Endothelial cell of umbilical vein (primary cell): ENCODE data around the gene C1QL4. TPM values are rescaled to one million over a fixed set of nuclear protein-coding genes. Genes with fewer than 3 reads are reported as not detected.

Experiments
- BruUV-seq: library from RNA; stranded (reverse); fragments of 400-500 nt; replicated peaks from 2 replicates; lab custom pipeline; 2021; lab: Mats Ljungman, UMichigan
- CTCF ChIA-PET: fragments of 300-600, 350-600 bp; sonication (Branson Sonifier 250); formaldehyde crosslinking; loops from one replicate; lab custom pipeline; 2021; ENCODE audit warnings: antibody characterized with exemption, inconsistent platforms; lab: Charles Lee
- POLR2A ChIA-PET: fragments of 300-600, 350-600 bp; sonication (Branson Sonifier 250); formaldehyde crosslinking; loops from one replicate; lab custom pipeline; 2021; ENCODE audit warnings: antibody characterized with exemption, inconsistent platforms; lab: Charles Lee
- DNase-seq: peaks from one replicate; pipeline ENCODE4 v3.0.0-alpha.2; 2011; ENCODE audit warnings: low read depth, low spot score
- FAIRE-seq: peaks from 2 replicates; lab custom pipeline; 2011; peaks lifted over from hg19 to GRCh38; lab: Jason Lieb, UNC
- H2AFZ ChIP-seq: 2 replicates; pipeline ENCODE4 v1.6.0; 2012; ENCODE audit warnings: low read depth, low read length, control low read depth, inconsistent platforms
- H3K27ac ChIP-seq: 2 replicates; pipeline ENCODE4 v1.5.1; 2011; ENCODE audit warnings: low read depth, mild to moderate bottlenecking, control low read depth, low read length, moderate library complexity; ENCODE audit not compliant: insufficient read depth
- H3K27me3 ChIP-seq, 2 experiments: 2 replicates each; pipeline versions ENCODE4 v1.6.0 to v1.6.1; 2011; ENCODE audit warnings: low read length in 2 of 2, mixed read lengths in 1 of 2; ENCODE audit not compliant: control insufficient read depth in 2 of 2, insufficient read depth in 2 of 2
- H3K36me3 ChIP-seq, 2 experiments: 2 replicates in 1 of 2; 3 replicates in 1 of 2; pipeline ENCODE4 v1.5.1; 2011; ENCODE audit warnings: low read length in 2 of 2, mild to moderate bottlenecking in 1 of 2, moderate library complexity in 1 of 2; ENCODE audit not compliant: control insufficient read depth in 2 of 2, insufficient read depth in 2 of 2; ENCODE audit errors: extremely low read depth in 1 of 2
- H3K4me1 ChIP-seq: 3 replicates; pipeline ENCODE4 v1.5.1; 2011; ENCODE audit warnings: mild to moderate bottlenecking, low read length; ENCODE audit not compliant: control insufficient read depth, insufficient read depth; ENCODE audit errors: extremely low read depth
- H3K4me2 ChIP-seq: 2 replicates; pipeline ENCODE4 v1.6.1; 2011; ENCODE audit warnings: low read length, control low read depth, mixed read lengths; ENCODE audit not compliant: insufficient read depth
- H3K4me3 ChIP-seq, 3 experiments: fragments of 200-600 bp in 1 of 3; sonication (generic), shearing (Covaris generic) in 1 of 3; replicated peaks in 1 of 3; 2 replicates each; pipeline ENCODE4 v1.5.1; 2011 to 2016; ENCODE audit warnings: control low read depth in 3 of 3, low read length in 3 of 3, mild to moderate bottlenecking in 2 of 3, inconsistent platforms in 1 of 3, low read depth in 1 of 3, moderate library complexity in 1 of 3; ENCODE audit not compliant: insufficient read depth in 1 of 3
- H3K79me2 ChIP-seq: 2 replicates; pipeline ENCODE4 v1.6.0; 2012; ENCODE audit warnings: low read length, inconsistent platforms; ENCODE audit not compliant: control insufficient read depth, insufficient read depth
- H3K9ac ChIP-seq: replicated peaks from 2 replicates; pipeline ENCODE3; 2011; ENCODE audit warnings: low read length, control low read depth; ENCODE audit not compliant: insufficient read depth; ENCODE audit errors: extremely low read depth
- H3K9me1 ChIP-seq: replicated peaks from 3 replicates; pipeline ENCODE4 v1.6.0; 2011; ENCODE audit warnings: mild to moderate bottlenecking, low read length; ENCODE audit not compliant: control insufficient read depth, insufficient read depth; ENCODE audit errors: extremely low read depth
- H3K9me3 ChIP-seq: replicated peaks from 2 replicates; pipeline ENCODE4 v1.5.1; 2012; ENCODE audit warnings: low read length, inconsistent platforms; ENCODE audit not compliant: control insufficient read depth, insufficient read depth
- H4K20me1 ChIP-seq: replicated peaks from 2 replicates; pipeline ENCODE3; 2011; ENCODE audit warnings: mild to moderate bottlenecking, low read length; ENCODE audit not compliant: control insufficient read depth, insufficient read depth; ENCODE audit errors: extremely low read depth
- EZH2 ChIP-seq: IDR thresholded peaks from 2 replicates; pipeline ENCODE4 v1.6.1; 2012; ENCODE audit warnings: borderline replicate concordance, low read depth, mild to moderate bottlenecking, moderate library complexity, low read length, inconsistent platforms; ENCODE audit not compliant: severe bottlenecking
- GATA2 ChIP-seq: IDR thresholded peaks from 2 replicates; pipeline ENCODE4 v1.7.0; 2011; ENCODE audit warnings: low read depth, mild to moderate bottlenecking, moderate library complexity, mixed read lengths, low read length; ENCODE audit not compliant: insufficient read length, insufficient read depth
- JUN ChIP-seq: IDR thresholded peaks from 2 replicates; pipeline ENCODE4 v1.6.1; 2011; ENCODE audit warnings: borderline replicate concordance, low read depth; ENCODE audit not compliant: insufficient read length, insufficient read depth
- MYC ChIP-seq: IDR thresholded peaks from one replicate; pipeline ENCODE4 v1.6.1; 2011; ENCODE audit warnings: mild to moderate bottlenecking, low read depth, low read length
- POLR2AphosphoS5 ChIP-seq: IDR thresholded peaks from 2 replicates; pipeline ENCODE4 v1.6.1; 2012; ENCODE audit warnings: low read depth, mild to moderate bottlenecking, control low read depth, low read length, moderate library complexity; ENCODE audit not compliant: insufficient read depth
- dilution Hi-C: fragments of 300-500 bp; cut with MboI; formaldehyde crosslinking; loops from one replicate; pipeline ENCODE4 v1.15.0; 2019; ENCODE audit warnings: low sequenced_read_pairs; ENCODE audit not compliant: extremely low pct_ligation_motif_present
- intact Hi-C: fragments of 100-400 bp; cut with micrococcal nuclease; formaldehyde crosslinking; loops from one replicate; pipeline ENCODE4 v1.10.0; 2022
- polyA plus RNA-seq, 4 experiments: library from polyadenylated mRNA; depleted of rRNA in 3 of 4; stranded (reverse) in 3 of 4; unstranded in 1 of 4; fragments of >200 nt; gene quantifications; 2 replicates each; pipeline versions ENCODE4 v1.2.1 to v1.2.3, GENCODE V29; 2011 to 2012; ENCODE audit warnings: missing spikeins in 1 of 4
- total RNA-seq: library from RNA; stranded (reverse); gene quantifications from 2 replicates; pipeline ENCODE4 v1.2.3, GENCODE V29; 2021

C1QL4 gene
- total and polyA plus RNA-seq, 2 donors (not counting 3 experiments of a cell fraction or from before 2014, with no cell fraction given) = not detected

GRCh38 chr12:49327368-49327767, 9.6 kb downstream of the C1QL4 start:
- CTCF ChIA-PET = no interaction called here
- H3K4me2 ChIP-seq = no peak overlapping the region
- peaks cover 4 to 6% of the 10 kb centered on the region in 2 experiments for H3K36me3 ChIP-seq
- no peaks in the 10 kb centered on the region for H4K20me1 ChIP-seq
- H3K27ac ChIP-seq = no peak overlapping the region
- POLR2A ChIA-PET = no interaction called here
- FAIRE-seq (no peak), DNase-seq (no peak)
- no peaks in the 10 kb centered on the region for H3K9me3 ChIP-seq
- peaks cover 8% of the 10 kb centered on the region for H3K4me1 ChIP-seq
- no peak overlapping the region for H2AFZ ChIP-seq
- no peaks in the 10 kb centered on the region for H3K9me1 ChIP-seq
- BruUV-seq = no TSS peak
- peaks cover 11% of the 10 kb centered on the region for H3K79me2 ChIP-seq
- H3K27me3 ChIP-seq = no peaks in the 10 kb centered on the region
- no peak overlapping the region for H3K9ac ChIP-seq
- intact Hi-C loops (no loop called here), dilution Hi-C loops (no loop called here)
- TF ChIP-seq EZH2 (no peak), GATA2 (no peak), POLR2AphosphoS5 (no peak), JUN (no peak)
- no peak overlapping the region for H3K4me3 ChIP-seq

- H3K27me3 ChIP-seq = no peaks in the 10 kb centered on the region
- no peak for TF ChIP-seq MYC
- no peak for TF ChIP-seq GATA2
- H4K20me1 ChIP-seq = no peaks in the 10 kb centered on the region
- H3K27ac ChIP-seq = no peak overlapping the region
- intact Hi-C loops = no loop called here
- POLR2A ChIA-PET = no interaction called here
- BruUV-seq = no TSS peak
- H3K36me3 ChIP-seq = peaks cover 4 to 6% of the 10 kb centered on the region in 2 experiments
- no peaks in the 10 kb centered on the region for H3K9me1 ChIP-seq
- H3K4me3 ChIP-seq = no peak overlapping the region
- no peaks in the 10 kb centered on the region for H3K9me3 ChIP-seq
- H3K79me2 ChIP-seq = peaks cover 11% of the 10 kb centered on the region
- DNase-seq = no peak
- CTCF ChIA-PET = interaction anchor here (1.1 to 4.9 kb wide), 2 partner anchors 21 to 37 kb away, joined by 3 to 43 read pairs; partner anchors contain the start of gene DNAJC22
- H3K4me1 ChIP-seq = peaks cover 12% of the 10 kb centered on the region
- dilution Hi-C loops = no loop called here
- FAIRE-seq = no peak
- H2AFZ ChIP-seq = no peak overlapping the region
- no peak overlapping the region for H3K4me2 ChIP-seq
- no peak overlapping the region for H3K9ac ChIP-seq
Observed at GRCh38 chr12:49325606-49326005, 11.4 kb downstream of the C1QL4 start.
